Stimulated activated naive CD8-positive, alpha-beta T cell treated with anti-CD3 and anti-CD28 coated beads, Interleukin-15, amount 100 ng/mL, for 72 hours (primary cell): ENCODE data around the gene PKP2.

Source experiments
- ATAC-seq: fragments of 150-1000 bp; cut with Tn5 transposase; 2 replicates; pipeline ENCODE4 v1.10.0; 2021; ENCODE audit warnings: mild to moderate bottlenecking, moderate library complexity
- DNase-seq, 2 donors: peaks; one replicate each; pipeline ENCODE4 v3.0.0; 2021 to 2022
- H3K27ac Mint-ChIP-seq, 2 donors: one replicate each; pipeline ENCODE4 v1.8.0; 2022; ENCODE audit warnings: mild to moderate bottlenecking in 2 of 2, mixed read lengths in 2 of 2, moderate library complexity in 2 of 2
- H3K27me3 Mint-ChIP-seq: one replicate; pipeline ENCODE4 v1.8.0; 2022; ENCODE audit warnings: mixed read lengths
- H3K4me1 Mint-ChIP-seq: one replicate; pipeline ENCODE4 v1.8.0; 2022; ENCODE audit warnings: mild to moderate bottlenecking, mixed read lengths
- H3K4me3 Mint-ChIP-seq, 2 donors: one replicate each; pipeline ENCODE4 v1.8.0; 2022; ENCODE audit warnings: mild to moderate bottlenecking in 2 of 2, mixed read lengths in 2 of 2, moderate library complexity in 1 of 2
- H3K9me3 Mint-ChIP-seq, 2 donors: one replicate each; pipeline ENCODE4 v1.8.0; 2022; ENCODE audit warnings: mixed read lengths in 2 of 2

The PKP2 gene

DNA sequence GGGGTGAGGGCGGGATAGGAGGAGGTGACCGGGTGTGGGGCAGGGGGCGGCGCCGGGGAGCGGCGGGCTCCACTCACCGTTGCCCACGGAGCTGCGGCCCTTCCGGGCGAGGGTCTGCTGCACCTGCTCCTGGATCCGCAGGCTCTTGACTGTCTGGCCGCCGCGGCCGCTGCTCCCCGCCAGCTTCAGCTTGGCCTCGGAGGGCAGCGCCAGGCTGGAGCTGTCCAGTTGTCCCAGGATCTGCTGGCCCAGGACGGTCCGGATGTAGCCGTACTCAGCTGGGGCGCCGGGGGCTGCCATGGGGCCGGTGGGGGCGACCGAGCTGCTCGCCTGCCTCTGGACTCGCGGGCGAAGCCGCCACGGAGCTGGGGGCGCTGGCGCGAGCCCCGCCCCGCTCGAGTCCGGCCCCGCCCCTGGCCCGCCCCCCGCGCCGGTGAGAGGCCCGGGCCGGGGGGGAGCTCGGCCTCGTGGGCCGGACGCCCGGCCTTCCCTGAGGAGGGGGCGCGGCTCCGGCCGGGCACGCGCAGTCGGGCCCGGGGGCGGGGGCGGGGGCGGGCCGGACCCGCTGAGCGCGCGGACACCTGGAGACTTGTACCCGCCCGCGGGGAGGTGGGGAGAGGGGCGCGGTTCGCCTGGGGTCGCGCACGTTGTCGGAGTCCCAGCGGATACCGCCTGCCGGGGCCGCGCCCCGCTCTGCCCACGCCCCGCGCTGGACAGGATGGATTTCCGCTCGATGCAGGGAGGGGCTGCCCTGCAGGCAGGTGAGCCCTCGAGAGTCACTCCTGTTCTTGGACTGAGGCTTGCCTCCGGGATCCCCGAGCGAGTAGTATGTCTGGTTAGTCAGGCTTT lies at the start of gene PKP2:
PKP2 (minus strand) TSS at position 346 of the 849 bp plus-strand sequence; CDS start at position 300, 46 bp downstream.
- Mint-ChIP-seq H3K4me3 (peak within 1 kb of the TSS; percentile 59 to 77), H3K4me1 (peaks cover 20% of the 10 kb centered on the region), H3K27me3 (peaks cover 80% of the 10 kb centered on the region), H3K27ac (peak within 1 kb of the TSS in 1 of 2 donors; percentile 33), H3K9me3 (no peaks in the 10 kb centered on the region)
- peak; percentile 78 for ATAC-seq
- peak; percentile 21 to 25 for DNase-seq

DNA sequence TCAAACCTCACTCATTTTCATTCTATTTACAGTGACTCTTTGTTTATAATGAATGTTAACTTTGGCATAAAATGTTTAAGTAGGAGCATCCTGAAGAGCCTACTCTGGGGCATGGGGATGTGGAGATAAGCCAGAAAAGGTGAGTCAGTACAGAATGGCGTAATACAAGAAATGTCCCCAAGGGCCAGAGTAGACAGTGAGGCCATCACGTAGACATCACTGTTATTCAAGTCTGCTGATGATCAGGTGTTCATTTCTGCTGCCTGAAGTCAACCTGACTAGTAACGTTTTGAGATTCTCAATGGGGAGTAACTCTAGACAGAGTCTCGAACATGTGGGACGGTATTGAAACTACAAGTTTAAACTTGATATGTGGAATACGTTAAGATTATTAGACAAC lies 47.6 kb upstream of the PKP2 start:
- H3K9me3 Mint-ChIP-seq: no peaks in the 10 kb centered on the region
- H3K27me3 Mint-ChIP-seq: no peaks in the 10 kb centered on the region
- ATAC-seq: no peak
- H3K4me1 Mint-ChIP-seq: no peaks in the 10 kb centered on the region
- no peak for DNase-seq
- no peak overlapping the region for H3K27ac Mint-ChIP-seq
- no peak overlapping the region for H3K4me3 Mint-ChIP-seq

DNA sequence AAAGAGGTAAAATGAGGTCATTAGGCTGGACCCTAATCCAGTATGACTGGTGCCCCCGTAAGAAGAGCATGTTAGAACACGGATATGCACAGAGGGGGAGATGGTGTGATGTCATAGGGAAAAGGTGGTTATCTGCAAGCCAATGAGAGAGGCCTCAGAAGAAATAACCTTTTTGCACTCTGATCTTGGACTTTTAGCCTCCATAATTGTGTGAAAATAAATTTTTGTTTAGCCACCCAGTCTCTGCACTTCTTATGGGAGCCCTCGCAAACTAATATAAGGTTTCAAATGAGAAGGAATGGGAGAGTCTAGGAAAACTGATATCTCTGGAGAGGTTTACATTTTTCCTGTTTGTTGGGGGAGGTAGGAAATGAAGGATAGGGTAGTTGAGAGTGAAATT lies 43.2 kb upstream of the PKP2 start:
- H3K9me3 Mint-ChIP-seq: no peaks in the 10 kb centered on the region
- H3K27ac Mint-ChIP-seq: no peak overlapping the region
- H3K4me3 Mint-ChIP-seq: no peak overlapping the region
- H3K27me3 Mint-ChIP-seq: no peaks in the 10 kb centered on the region
- DNase-seq (no peak), ATAC-seq (no peak)
- no peaks in the 10 kb centered on the region for H3K4me1 Mint-ChIP-seq

DNA sequence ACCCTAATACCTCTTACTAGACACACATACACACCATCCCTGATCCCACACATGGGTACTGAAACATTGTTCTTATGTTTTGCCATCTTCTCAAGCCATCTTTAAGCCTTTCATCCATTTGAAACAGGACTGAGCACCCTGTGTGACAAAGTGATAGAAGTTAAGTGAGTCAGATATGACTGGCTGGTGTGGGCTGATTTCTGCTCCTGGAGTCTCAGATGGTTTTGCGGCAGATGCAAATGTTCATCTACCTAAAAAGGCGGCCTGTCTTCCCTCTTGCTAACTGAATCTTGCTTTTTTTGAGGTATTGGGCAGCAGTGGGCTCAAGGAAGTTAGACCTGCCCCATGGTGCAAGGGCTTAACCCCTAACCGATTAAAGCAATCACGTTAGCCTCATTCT lies 30.4 kb upstream of the PKP2 start:
- no peaks in the 10 kb centered on the region for H3K4me1 Mint-ChIP-seq
- no peak for ATAC-seq

DNA sequence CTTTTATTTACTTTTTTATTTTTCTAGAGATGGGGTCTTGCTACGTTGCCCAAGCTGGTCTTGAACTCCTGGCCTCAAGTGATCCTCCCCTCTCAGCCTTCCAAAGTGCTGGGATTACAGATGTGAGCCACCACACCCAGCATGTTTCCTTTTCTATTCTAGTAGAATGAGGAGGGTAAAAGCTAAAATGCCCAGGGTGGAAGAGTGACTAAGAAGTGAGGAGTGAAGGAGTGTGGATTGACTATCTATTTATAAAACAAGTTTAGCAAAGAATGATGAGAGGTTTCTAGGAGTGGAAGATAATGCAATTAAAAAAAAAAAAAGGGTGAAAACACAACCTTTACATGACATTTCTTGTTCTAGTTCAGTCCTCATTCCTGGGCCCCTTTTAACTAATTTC lies 29.8 kb upstream of the PKP2 start:
- no peak overlapping the region for H3K27ac Mint-ChIP-seq
- no peak overlapping the region for H3K4me3 Mint-ChIP-seq
- ATAC-seq: no peak
- no peaks in the 10 kb centered on the region for H3K4me1 Mint-ChIP-seq
- DNase-seq: no peak
- no peaks in the 10 kb centered on the region for H3K9me3 Mint-ChIP-seq
- H3K27me3 Mint-ChIP-seq: no peaks in the 10 kb centered on the region

More for the DNA sequence above, 30.4 kb upstream of the PKP2 start:
- no peak overlapping the region for H3K4me3 Mint-ChIP-seq
- no peaks in the 10 kb centered on the region for H3K9me3 Mint-ChIP-seq
- H3K27ac Mint-ChIP-seq: no peak overlapping the region
- DNase-seq: no peak
- H3K27me3 Mint-ChIP-seq: no peaks in the 10 kb centered on the region

DNA sequence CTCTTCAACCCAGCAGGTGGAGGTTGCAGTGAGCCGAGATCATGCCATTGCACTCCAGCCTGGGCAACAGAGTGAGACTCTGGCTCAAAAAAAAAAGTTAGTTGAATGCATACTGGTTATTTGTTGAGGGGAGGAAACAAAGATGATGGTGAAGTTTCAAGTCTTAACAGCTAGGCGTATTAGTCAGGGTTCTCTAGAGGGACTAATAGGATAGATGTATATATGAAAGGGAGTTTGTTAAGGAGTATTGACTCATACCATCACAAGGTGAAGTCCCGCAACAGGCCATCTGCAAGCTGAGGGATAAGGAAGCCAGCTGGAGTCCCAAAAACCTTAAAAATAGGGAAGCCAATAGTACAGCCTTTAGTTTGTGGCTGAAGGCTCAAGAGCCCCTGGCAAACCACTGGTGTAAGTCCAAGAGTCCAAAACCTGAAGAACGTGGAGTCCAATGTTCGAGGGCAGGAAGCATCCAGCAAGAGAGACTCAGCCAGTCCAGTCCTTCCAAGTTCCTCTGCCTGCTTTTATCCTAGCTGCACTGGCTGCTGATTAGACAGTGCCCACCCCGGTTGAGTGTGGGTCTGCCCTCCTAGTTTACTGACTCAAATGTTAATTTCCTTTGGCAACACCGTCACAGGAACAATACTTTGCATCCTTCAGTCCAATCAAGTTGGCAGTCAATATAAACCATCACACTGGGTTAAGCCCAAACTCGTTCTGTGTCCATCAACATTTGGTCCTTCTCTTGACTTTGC lies 26.1 kb upstream of the PKP2 start:
- ATAC-seq (no peak), DNase-seq (no peak)
- H3K27ac Mint-ChIP-seq: no peak overlapping the region
- no peaks in the 10 kb centered on the region for H3K9me3 Mint-ChIP-seq
- H3K27me3 Mint-ChIP-seq: no peaks in the 10 kb centered on the region
- no peaks in the 10 kb centered on the region for H3K4me1 Mint-ChIP-seq
- no peak overlapping the region for H3K4me3 Mint-ChIP-seq

DNA sequence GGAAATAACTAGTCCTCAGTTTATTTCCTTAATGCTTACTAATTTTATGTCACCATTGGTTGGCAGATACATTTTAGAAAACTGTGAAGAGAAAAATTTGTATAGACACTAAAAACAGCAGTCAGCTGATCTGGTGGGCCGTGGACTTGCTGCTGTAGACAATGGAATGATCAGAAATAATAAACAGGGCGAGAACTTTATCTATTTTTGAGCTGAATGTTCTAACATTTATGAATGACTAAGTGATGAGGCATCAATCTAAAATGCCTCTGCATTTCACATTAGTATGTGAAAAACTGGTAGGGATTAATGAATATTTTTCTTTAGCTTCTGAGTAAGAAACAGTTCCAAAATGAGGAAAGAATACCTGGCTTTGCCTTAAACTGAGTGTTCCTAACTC lies 24.8 kb upstream of the PKP2 start:
- DNase-seq: no peak
- ATAC-seq: no peak
- Mint-ChIP-seq H3K27me3 (no peaks in the 10 kb centered on the region), H3K4me1 (no peaks in the 10 kb centered on the region), H3K4me3 (no peak overlapping the region), H3K9me3 (no peaks in the 10 kb centered on the region), H3K27ac (no peak overlapping the region)

DNA sequence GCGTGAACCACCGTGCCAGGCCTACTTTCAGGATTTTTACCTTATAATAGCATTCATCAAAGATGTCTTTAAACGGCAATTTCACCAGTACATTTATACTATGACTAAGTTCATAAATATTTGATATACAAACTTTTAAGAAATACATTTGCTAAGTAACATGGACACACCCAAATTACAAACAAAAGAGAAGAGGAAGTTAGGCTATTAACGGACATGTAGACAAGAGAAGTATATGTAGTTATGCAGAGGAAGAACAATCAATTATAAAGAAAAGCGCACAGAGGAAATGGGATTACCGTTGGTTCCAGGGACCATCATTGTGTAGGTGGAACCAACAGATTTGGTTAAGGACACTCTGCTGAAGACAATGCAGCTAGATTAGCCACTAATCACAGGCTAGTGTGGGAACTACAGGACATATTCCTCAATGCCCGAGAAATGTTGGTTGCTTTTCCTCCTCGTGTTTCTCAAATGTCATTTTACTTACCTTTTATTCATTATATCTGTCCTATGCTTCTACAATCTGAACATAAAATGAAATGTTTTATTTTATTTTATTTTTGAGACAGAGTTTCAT lies 24.0 kb upstream of the PKP2 start:
- no peaks in the 10 kb centered on the region for H3K4me1 Mint-ChIP-seq
- H3K27ac Mint-ChIP-seq: peak overlapping the region in 1 of 2 donors; percentile 3
- peaks cover 6% of the 10 kb centered on the region for H3K27me3 Mint-ChIP-seq
- DNase-seq (no peak), ATAC-seq (no peak)
- no peak overlapping the region for H3K4me3 Mint-ChIP-seq
- no peaks in the 10 kb centered on the region for H3K9me3 Mint-ChIP-seq

DNA sequence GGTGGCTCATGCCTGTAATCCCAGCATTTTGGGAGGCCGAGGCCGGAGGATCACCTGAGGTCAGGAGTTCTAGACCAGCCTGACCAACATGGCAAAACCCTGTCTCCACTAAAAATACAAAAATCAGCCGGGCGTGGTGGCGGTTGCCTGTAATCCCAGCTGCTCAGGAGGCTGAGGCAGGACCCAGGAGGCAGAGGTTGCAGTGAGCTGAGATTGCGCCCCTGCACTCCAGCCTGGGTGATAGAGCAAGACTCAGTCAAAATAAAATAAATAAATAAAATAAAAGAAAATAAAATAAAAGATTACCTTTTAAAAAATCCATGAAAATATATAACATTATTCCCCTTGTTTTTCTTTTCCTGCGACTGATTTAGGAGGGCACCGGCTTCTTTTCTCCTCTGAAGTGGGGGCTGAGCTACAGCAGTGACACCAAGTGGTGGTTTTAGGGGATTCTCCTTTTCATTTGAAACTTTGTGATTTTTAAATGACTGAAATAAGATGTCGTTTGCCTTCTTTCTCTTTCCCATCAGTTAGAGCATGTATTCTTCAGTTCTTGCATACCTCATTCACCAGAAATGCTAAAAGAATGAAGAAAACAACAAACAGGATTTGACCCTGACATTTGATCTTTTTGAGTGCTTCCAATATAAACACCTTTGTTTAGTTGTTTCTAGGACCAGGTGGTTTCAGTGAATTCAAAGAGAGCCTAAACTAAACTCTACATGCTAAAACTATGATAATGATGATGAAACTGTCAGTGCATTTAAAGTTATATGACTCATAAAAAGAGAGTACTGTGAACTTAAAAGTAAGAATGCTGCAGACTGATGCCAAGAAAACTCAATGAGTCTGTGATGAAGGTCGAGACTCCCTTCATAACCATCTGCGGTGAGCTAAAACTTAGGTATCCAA lies 22.6 kb upstream of the PKP2 start:
- no peaks in the 10 kb centered on the region for H3K9me3 Mint-ChIP-seq
- H3K27ac Mint-ChIP-seq: no peak overlapping the region
- peaks cover 20% of the 10 kb centered on the region for H3K27me3 Mint-ChIP-seq
- H3K4me1 Mint-ChIP-seq: no peaks in the 10 kb centered on the region
- DNase-seq (no peak), ATAC-seq (no peak)
- no peak overlapping the region for H3K4me3 Mint-ChIP-seq

DNA sequence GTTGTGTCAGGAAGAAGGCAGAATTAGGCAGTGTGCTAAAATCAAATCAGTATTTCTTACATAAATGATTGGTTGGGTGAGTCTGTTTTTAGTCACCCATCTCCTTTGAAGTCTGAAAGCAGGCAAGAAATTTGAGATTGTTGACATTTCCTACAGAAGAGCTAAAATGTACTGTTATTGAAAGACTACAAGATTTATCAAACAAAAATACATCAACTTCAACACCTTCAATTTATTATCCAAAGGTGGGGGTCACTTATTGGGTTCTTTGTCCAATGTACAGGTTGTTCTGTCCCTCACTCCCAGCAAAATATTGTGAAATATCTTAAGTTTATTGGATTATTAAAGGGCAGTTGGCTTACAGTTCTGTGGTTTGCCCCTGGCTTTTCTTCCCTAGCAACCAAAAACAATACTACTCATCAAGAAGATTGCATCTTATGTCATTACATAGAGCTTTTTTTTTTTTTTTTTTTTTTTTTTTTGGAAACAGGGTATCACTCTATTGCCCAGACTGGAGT lies 20.6 kb upstream of the PKP2 start:
- ATAC-seq (no peak), DNase-seq (no peak)
- Mint-ChIP-seq H3K4me1 (no peaks in the 10 kb centered on the region), H3K27me3 (peaks cover 20% of the 10 kb centered on the region), H3K9me3 (no peaks in the 10 kb centered on the region), H3K27ac (no peak overlapping the region), H3K4me3 (no peak overlapping the region)

DNA sequence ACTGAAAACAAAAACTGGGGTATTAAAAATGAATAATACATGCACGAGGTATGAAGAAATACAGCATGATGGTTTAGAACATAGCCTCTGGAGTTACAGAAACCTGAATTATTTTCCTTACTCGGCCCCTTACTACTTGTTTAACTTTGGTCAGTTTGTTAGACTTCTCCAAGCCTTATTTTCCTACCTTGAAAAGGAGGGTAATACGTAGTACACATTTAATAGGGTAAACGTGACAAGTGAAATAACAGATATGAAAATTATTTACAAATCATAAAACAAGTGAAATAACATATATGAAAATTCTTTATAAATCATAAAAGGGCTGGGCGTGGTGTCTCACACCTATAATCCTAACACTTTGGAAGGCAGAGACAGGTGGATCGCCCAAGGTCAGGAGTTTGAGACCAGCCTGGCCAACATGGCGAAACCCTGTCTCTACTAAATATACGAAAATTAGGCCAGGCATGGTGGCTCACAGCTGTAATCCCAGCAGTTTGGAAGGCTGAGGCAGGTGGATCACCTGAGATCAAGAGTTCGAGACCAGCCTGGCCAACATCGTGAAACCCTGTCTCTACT lies 11.4 kb upstream of the PKP2 start:
- no peaks in the 10 kb centered on the region for H3K4me1 Mint-ChIP-seq
- H3K9me3 Mint-ChIP-seq: no peaks in the 10 kb centered on the region
- no peak overlapping the region for H3K4me3 Mint-ChIP-seq
- H3K27me3 Mint-ChIP-seq: peaks cover 21% of the 10 kb centered on the region
- H3K27ac Mint-ChIP-seq: no peak overlapping the region
- ATAC-seq (no peak), DNase-seq (no peak)

DNA sequence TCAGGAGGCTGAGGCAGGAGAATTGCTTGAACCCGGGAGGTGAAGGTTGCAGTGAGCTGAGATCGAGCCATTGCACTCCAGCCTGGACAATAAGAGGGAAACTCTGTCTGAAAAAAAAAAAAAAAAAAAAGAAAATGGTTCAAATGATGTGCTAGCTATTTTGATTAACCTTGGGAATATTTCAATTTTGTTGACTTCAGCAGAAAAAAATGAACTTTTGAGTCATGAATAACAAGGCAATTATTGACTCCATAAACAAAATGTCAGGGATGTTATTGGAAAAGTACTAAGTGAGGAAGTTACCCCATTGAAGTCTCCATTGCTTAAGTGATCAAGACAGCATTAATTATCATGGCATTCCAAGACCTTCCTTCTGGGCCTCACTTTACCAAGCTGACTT lies 10.6 kb upstream of the PKP2 start:
- Mint-ChIP-seq H3K4me3 (no peak overlapping the region), H3K4me1 (no peaks in the 10 kb centered on the region), H3K27me3 (peaks cover 21% of the 10 kb centered on the region), H3K9me3 (no peaks in the 10 kb centered on the region), H3K27ac (no peak overlapping the region)
- DNase-seq (no peak), ATAC-seq (no peak)

DNA sequence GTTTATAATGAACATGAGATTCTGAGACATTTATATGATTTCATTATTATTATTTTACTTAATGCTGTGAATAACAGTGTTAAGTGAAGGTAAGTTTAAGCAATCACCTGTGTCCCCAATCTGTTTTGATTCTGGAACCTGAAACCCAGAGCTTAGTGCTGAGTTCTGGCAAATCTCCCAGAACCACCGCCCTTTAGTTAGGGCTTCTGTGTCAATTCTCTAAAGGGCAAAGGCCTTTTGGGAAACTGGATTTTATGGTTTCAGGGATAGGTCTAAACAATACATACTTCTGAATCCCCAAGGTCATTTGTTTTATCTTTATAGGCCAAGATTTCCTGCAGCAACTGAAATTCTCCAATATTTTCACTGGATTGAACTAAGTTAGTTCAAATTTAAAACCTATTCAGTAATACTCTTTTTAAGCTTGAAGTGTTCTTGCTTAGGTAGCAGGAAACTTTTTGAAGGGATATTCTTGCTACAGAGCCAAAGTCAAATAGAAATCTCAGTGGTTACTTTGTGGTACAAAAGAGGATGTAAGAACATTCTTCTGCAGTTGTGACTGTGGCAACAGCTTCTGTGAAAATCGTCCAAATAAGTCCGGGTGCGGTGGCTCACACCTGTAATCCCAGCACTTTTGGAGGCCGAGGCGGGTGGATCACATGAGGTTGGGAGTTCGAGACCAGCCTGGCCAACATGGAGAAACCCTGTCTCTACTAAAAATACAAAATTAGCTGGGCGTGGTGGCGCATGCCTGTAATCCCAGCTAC lies 10.0 kb upstream of the PKP2 start:
- no peak overlapping the region for H3K27ac Mint-ChIP-seq
- DNase-seq: peak in 1 of 2 donors; percentile 14
- no peak overlapping the region for H3K4me3 Mint-ChIP-seq
- H3K9me3 Mint-ChIP-seq: no peaks in the 10 kb centered on the region
- no peaks in the 10 kb centered on the region for H3K4me1 Mint-ChIP-seq
- ATAC-seq: peak; percentile 77
- H3K27me3 Mint-ChIP-seq: peaks cover 21% of the 10 kb centered on the region

DNA sequence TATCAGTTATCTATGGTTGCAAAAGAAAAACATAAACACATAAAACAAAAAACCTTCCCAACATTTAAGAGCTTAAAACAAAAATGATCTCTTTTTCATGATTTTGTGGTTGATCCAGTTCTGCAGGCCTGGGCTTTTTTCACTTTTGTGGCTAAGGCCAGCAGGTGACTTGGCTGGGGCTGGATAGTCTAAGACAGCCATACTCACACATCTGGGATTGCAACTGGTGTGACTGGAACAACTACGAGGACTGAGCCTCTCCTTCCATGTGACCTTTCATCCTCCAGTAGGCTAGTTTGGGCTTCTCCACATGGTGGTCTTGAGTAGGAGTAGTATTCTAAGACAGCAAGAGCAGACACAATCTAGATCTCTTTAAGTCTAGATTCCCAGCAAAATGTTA lies 7.2 kb upstream of the PKP2 start:
- Mint-ChIP-seq H3K9me3 (no peaks in the 10 kb centered on the region), H3K27me3 (peaks cover 39% of the 10 kb centered on the region), H3K27ac (no peak overlapping the region), H3K4me3 (no peak overlapping the region), H3K4me1 (no peaks in the 10 kb centered on the region)
- DNase-seq (no peak), ATAC-seq (no peak)
